Prostate gland (tissue), 2 donors: ENCODE data around the gene FAHD2A. TPM values are rescaled to one million over a fixed set of nuclear protein-coding genes. Genes with fewer than 3 reads are reported as not detected.
"Not testable (repeated sequence)": the region's sequence is repeated elsewhere in the genome, so short reads cannot be mapped to it uniquely, and the experiment has no call there.

ENCODE experiments used
- DNase-seq: peaks from one replicate; pipeline ENCODE4 v3.0.0-alpha.2; 2019; ENCODE audit warnings: low spot score
- H3K27ac ChIP-seq, 2 donors: fragments of 200-600 bp; sonication (generic); 2 replicates each; pipeline ENCODE4 v1.5.1; 2017 to 2019
- H3K27me3 ChIP-seq: fragments of 200-600 bp; sonication (generic); replicated peaks from 2 replicates; pipeline ENCODE4 v1.5.1; 2019; ENCODE audit not compliant: insufficient read depth
- H3K36me3 ChIP-seq, 2 donors: fragments of 200-600 bp; sonication (generic); 1 replicate in 1 of 2; 2 replicates in 1 of 2; pipeline versions ENCODE4 v1.5.1 to v1.8.1; 2017 to 2019
- H3K4me1 ChIP-seq: fragments of 200-600 bp; sonication (generic); replicated peaks from 2 replicates; pipeline ENCODE4 v1.5.1; 2019
- H3K4me3 ChIP-seq, 2 donors: fragments of 200-600 bp; sonication (generic); 2 replicates each; pipeline ENCODE4 v1.5.1; 2017 to 2019
- H3K9me3 ChIP-seq: fragments of 200-600 bp; sonication (generic); 2 replicates; pipeline ENCODE4 v1.5.1; 2017
- CTCF ChIP-seq, 4 experiments: fragments of 200-600 bp in 2 of 4; fragments of 450-650 bp in 2 of 4; sonication (generic) in 2 of 4; IDR thresholded peaks; 1 replicate in 3 of 4; 2 replicates in 1 of 4; pipeline ENCODE4 v1.5.1; 2016 to 2019; ENCODE audit warnings: antibody characterized with exemption in 4 of 4, mild to moderate bottlenecking in 2 of 4, moderate library complexity in 2 of 4
- POLR2A ChIP-seq: fragments of 450-650 bp; IDR thresholded peaks from one replicate; pipeline ENCODE4 v1.6.1; 2016; ENCODE audit warnings: antibody characterized with exemption, mild to moderate bottlenecking
- POLR2AphosphoS5 ChIP-seq: sonication (generic); formaldehyde crosslinking; IDR thresholded peaks from one replicate; pipeline ENCODE4 v1.6.1; 2017; ENCODE audit warnings: antibody characterized with exemption
- WGBS: methylation state at CpG from one replicate; pipeline ENCODE4 v1.1.5; 2018; 5-methylcytosine and 5-hydroxymethylcytosine counted together
- intact Hi-C: fragments of 100-400 bp; cut with DNase I; formaldehyde crosslinking; loops from one replicate; pipeline ENCODE4 v1.14.2; 2022
- total RNA-seq, 2 donors: library from RNA; depleted of rRNA; stranded (reverse); fragments of >200 nt; gene quantifications; one replicate each; pipeline ENCODE4 v1.1.0, GENCODE V29; 2016

Gene FAHD2A
- total RNA-seq, 2 donors from 2014 or later: 15.3 to 27.9 TPM

- 86% methylated on average over 22 of the region's 22 CpGs for WGBS
- Histone ChIP-seq H3K4me3 (no peak overlapping the region), H3K27ac (no peak overlapping the region), H3K36me3 (no peaks in the 10 kb centered on the region), H3K27me3 (no peaks in the 10 kb centered on the region), H3K9me3 (no peaks in the 10 kb centered on the region), H3K4me1 (no peaks in the 10 kb centered on the region)
- intact Hi-C loops: no loop called here
- DNase-seq: no peak
- TF ChIP-seq POLR2AphosphoS5: no peak
Measured at GRCh38 chr2:95376311-95377215, 25.9 kb upstream of the FAHD2A start.

- H3K9me3 ChIP-seq: no peaks in the 10 kb centered on the region
- TF ChIP-seq POLR2A (no peak), CTCF (IDR thresholded peaks at IDR 0.05) (no peak), POLR2AphosphoS5 (no peak)
- intact Hi-C loops: no loop called here
- no peaks in the 10 kb centered on the region for H3K36me3 ChIP-seq
- WGBS: 83% methylated on average over 17 of the region's 17 CpGs
- no peak overlapping the region for H3K27ac ChIP-seq
- no peak for DNase-seq
- H3K27me3 ChIP-seq: no peaks in the 10 kb centered on the region
- H3K4me3 ChIP-seq: no peak overlapping the region
- H3K4me1 ChIP-seq: no peaks in the 10 kb centered on the region
Measured at GRCh38 chr2:95377216-95378123, 25.0 kb upstream of the FAHD2A start.

GRCh38 chr2:95378281-95378680 lies 24.2 kb upstream of the FAHD2A start:
- H3K4me1 ChIP-seq, H3K4me3 ChIP-seq, H3K27me3 ChIP-seq, H3K9me3 ChIP-seq, H3K27ac ChIP-seq, intact Hi-C loops, H3K36me3 ChIP-seq, DNase-seq: not testable (repeated sequence)
- 98% methylated on average over 7 of the region's 7 CpGs for WGBS

- no peaks in the 10 kb centered on the region for H3K9me3 ChIP-seq
- no peaks in the 10 kb centered on the region for H3K4me1 ChIP-seq
- TF ChIP-seq CTCF (IDR thresholded peaks at IDR 0.05): no peak
- TF ChIP-seq POLR2AphosphoS5: no peak
- no peak for TF ChIP-seq POLR2A
- no peak overlapping the region for H3K27ac ChIP-seq
- intact Hi-C loops: no loop called here
- H3K4me3 ChIP-seq: no peak overlapping the region
- WGBS: 53% methylated on average over 8 of the region's 8 CpGs
- H3K36me3 ChIP-seq: no peaks in the 10 kb centered on the region
- H3K27me3 ChIP-seq: no peaks in the 10 kb centered on the region
- DNase-seq: no peak
Measured at GRCh38 chr2:95379371-95379831, 23.1 kb upstream of the FAHD2A start.

- 92% methylated on average over 5 of the region's 5 CpGs for WGBS
- Histone ChIP-seq H3K4me3 (no peak overlapping the region), H3K9me3 (no peaks in the 10 kb centered on the region), H3K27ac (no peak overlapping the region), H3K36me3 (no peaks in the 10 kb centered on the region), H3K27me3 (no peaks in the 10 kb centered on the region), H3K4me1 (no peaks in the 10 kb centered on the region)
- DNase-seq: no peak
- TF ChIP-seq POLR2AphosphoS5 (no peak), POLR2A (no peak), CTCF (IDR thresholded peaks at IDR 0.05) (no peak)
- intact Hi-C loops: no loop called here
Measured at GRCh38 chr2:95380280-95380679, 22.2 kb upstream of the FAHD2A start.
